ENCODE measurements around the gene ZNF117. TPM values are rescaled to one million over a fixed set of nuclear protein-coding genes. Genes with fewer than 3 reads are reported as not detected.
"Not testable (repeated sequence)": the region's sequence is repeated elsewhere in the genome, so short reads cannot be mapped to it uniquely, and the experiment has no call there.

Gene ZNF117
- total and polyA plus RNA-seq, 9 of the 15 experiments (the other 6 are each of a cell fraction or from before 2014, with no cell fraction given): 2.5 to 18.9 (median 14.1) TPM

DNA sequence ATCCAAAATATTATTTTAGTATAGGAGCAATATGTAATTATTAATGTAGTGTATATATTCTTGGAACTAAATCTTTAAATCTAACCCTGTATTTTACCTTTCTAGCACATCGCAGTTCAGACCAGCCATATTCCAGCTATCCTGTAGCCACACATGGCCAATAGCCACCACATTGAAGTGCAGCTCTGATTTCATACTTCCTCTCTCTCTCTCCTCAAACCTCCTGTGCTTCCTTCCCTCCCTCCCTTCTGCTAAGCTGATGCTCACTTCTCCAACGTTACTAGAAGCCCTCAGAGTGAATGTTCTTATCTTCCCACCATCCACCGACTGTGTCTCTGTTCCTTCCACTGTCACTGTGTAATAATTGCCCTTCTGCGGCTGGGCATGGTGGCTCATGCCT lies 16.2 kb upstream of the ZNF117 start (continued):
- TF ChIP-seq, protein P1, sequence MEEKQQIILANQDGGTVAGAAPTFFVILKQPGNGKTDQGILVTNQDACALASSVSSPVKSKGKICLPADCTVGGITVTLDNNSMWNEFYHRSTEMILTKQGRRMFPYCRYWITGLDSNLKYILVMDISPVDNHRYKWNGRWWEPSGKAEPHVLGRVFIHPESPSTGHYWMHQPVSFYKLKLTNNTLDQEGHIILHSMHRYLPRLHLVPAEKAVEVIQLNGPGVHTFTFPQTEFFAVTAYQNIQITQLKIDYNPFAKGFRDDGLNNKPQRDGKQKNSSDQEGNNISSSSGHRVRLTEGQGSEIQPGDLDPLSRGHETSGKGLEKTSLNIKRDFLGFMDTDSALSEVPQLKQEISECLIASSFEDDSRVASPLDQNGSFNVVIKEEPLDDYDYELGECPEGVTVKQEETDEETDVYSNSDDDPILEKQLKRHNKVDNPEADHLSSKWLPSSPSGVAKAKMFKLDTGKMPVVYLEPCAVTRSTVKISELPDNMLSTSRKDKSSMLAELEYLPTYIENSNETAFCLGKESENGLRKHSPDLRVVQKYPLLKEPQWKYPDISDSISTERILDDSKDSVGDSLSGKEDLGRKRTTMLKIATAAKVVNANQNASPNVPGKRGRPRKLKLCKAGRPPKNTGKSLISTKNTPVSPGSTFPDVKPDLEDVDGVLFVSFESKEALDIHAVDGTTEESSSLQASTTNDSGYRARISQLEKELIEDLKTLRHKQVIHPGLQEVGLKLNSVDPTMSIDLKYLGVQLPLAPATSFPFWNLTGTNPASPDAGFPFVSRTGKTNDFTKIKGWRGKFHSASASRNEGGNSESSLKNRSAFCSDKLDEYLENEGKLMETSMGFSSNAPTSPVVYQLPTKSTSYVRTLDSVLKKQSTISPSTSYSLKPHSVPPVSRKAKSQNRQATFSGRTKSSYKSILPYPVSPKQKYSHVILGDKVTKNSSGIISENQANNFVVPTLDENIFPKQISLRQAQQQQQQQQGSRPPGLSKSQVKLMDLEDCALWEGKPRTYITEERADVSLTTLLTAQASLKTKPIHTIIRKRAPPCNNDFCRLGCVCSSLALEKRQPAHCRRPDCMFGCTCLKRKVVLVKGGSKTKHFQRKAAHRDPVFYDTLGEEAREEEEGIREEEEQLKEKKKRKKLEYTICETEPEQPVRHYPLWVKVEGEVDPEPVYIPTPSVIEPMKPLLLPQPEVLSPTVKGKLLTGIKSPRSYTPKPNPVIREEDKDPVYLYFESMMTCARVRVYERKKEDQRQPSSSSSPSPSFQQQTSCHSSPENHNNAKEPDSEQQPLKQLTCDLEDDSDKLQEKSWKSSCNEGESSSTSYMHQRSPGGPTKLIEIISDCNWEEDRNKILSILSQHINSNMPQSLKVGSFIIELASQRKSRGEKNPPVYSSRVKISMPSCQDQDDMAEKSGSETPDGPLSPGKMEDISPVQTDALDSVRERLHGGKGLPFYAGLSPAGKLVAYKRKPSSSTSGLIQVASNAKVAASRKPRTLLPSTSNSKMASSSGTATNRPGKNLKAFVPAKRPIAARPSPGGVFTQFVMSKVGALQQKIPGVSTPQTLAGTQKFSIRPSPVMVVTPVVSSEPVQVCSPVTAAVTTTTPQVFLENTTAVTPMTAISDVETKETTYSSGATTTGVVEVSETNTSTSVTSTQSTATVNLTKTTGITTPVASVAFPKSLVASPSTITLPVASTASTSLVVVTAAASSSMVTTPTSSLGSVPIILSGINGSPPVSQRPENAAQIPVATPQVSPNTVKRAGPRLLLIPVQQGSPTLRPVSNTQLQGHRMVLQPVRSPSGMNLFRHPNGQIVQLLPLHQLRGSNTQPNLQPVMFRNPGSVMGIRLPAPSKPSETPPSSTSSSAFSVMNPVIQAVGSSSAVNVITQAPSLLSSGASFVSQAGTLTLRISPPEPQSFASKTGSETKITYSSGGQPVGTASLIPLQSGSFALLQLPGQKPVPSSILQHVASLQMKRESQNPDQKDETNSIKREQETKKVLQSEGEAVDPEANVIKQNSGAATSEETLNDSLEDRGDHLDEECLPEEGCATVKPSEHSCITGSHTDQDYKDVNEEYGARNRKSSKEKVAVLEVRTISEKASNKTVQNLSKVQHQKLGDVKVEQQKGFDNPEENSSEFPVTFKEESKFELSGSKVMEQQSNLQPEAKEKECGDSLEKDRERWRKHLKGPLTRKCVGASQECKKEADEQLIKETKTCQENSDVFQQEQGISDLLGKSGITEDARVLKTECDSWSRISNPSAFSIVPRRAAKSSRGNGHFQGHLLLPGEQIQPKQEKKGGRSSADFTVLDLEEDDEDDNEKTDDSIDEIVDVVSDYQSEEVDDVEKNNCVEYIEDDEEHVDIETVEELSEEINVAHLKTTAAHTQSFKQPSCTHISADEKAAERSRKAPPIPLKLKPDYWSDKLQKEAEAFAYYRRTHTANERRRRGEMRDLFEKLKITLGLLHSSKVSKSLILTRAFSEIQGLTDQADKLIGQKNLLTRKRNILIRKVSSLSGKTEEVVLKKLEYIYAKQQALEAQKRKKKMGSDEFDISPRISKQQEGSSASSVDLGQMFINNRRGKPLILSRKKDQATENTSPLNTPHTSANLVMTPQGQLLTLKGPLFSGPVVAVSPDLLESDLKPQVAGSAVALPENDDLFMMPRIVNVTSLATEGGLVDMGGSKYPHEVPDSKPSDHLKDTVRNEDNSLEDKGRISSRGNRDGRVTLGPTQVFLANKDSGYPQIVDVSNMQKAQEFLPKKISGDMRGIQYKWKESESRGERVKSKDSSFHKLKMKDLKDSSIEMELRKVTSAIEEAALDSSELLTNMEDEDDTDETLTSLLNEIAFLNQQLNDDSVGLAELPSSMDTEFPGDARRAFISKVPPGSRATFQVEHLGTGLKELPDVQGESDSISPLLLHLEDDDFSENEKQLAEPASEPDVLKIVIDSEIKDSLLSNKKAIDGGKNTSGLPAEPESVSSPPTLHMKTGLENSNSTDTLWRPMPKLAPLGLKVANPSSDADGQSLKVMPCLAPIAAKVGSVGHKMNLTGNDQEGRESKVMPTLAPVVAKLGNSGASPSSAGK (IDR thresholded peaks at IDR 0.05): peak; percentile 63
- TF ChIP-seq ZNF766 (CRISPR knock-in tag; conservative IDR thresholded peaks at IDR 0.05) (0 out of 2 replicates have a peak, but pooled peaks have one; percentile 25), MYC (IDR thresholded peaks at IDR 0.05; ENCODE audit: low read depth, low read length) (peak; percentile 3; the same call in 1 of the 2 replicates), L3MBTL2 (IDR thresholded peaks at IDR 0.05) (0 out of 2 replicates have a peak, but pooled peaks have one; percentile 35), CBFA2T3 (IDR thresholded peaks at IDR 0.05) (peak; percentile 32; the same call in 1 of the 2 replicates), CTBP1 (IDR thresholded peaks at IDR 0.05; ENCODE audit: borderline replicate concordance) (peak; percentile 11; the same call in 1 of the 2 replicates), SMARCA5 (IDR thresholded peaks at IDR 0.05) (peak; percentile 49; the same call in 1 of the 2 replicates), KDM1A (IDR thresholded peaks at IDR 0.05) (peak in 1 of 2 experiments; percentile 35; a peak in 2 of 4 replicates), SMARCA4 (IDR thresholded peaks at IDR 0.05) (0 out of 2 replicates have a peak, but pooled peaks have one; percentile 45), ZZZ3 (IDR thresholded peaks at IDR 0.05) (0 out of 2 replicates have a peak, but pooled peaks have one; percentile 28), OTX1 (CRISPR knock-in tag; IDR thresholded peaks at IDR 0.05) (0 out of 2 replicates have a peak, but pooled peaks have one; percentile 58)
- not testable (repeated sequence) for TF ChIP-seq MYC (CRISPR knock-in tag; IDR thresholded peaks at IDR 0.05; ENCODE audit: borderline replicate concordance, low read depth)

All from K562 (cell line).